GM18517 (cell line): ENCODE measurements around the gene PGLYRP4.

Experiments
- ATAC-seq: cut with Tn5 transposase; IDR thresholded peaks from one replicate; pipeline ENCODE4 v1.9.1; 2021; ENCODE audit warnings: mild to moderate bottlenecking, moderate library complexity; ENCODE audit not compliant: unreplicated experiment

PGLYRP4 gene

DNA sequence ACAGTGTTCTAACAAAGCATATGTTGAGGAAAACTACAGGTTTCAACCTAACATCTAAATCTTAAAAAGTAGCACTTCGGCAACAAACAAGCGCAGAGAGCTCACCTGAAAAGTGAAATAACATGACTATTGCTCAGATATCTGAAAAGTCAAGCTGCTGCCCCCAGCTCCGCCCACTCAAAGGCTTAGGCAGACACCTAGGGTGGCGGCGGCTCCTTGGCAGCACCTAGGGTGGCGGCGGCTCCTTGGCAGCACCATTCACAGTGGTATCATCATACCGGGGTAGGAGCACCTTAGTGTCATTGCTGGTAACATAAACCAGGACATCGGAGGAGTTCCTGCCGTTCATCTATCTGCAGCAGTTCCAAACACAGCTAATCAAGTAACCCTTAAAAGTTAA is 30.9 kb upstream of the PGLYRP4 start:
- no peak for ATAC-seq

DNA sequence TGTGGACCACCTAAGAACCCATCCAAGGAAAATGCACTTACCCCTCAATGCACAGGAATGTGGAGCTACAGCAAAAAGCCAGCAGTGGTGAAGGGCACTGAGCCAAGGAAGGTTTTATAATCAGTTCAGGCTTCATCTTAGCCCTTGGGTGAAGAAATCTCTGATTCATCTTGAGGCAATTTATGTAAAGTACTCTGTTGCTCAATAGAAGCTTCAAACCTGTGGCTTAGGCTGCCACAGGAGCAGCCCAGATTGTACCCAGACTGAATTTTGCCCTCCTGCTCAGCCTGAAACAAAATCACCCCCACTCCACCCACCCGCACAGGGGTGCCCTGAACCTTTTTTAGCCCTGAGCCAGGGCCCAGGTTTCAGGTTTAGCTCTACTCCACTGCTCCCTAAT is 26.9 kb upstream of the PGLYRP4 start, which contains the start of gene S100A12:
Gene S100A12, minus strand, starts transcription at position 111 of the 400 bp plus-strand sequence. CDS start 1,029 bp downstream, outside the sequence.
- ATAC-seq, result no peak

DNA sequence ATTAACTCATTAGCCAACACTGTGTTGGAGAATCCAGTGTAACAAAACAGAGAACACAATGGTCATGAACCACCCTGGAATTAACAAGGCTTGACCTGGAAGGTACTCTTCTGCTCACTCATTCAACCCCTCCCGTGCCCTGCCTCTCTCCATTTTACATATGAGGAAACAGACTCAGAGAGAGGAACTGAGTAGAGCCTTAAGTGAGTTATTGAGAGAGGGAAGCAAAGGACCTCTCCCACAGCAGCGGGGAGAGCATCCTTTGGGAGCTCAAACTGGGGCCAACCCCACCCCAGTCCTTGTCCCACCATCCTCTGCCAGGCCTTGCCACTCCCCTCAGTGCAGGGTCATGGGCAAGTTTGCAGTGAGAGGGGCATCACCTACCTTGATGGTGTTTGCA is 25.4 kb upstream of the PGLYRP4 start:
- ATAC-seq, result no peak

DNA sequence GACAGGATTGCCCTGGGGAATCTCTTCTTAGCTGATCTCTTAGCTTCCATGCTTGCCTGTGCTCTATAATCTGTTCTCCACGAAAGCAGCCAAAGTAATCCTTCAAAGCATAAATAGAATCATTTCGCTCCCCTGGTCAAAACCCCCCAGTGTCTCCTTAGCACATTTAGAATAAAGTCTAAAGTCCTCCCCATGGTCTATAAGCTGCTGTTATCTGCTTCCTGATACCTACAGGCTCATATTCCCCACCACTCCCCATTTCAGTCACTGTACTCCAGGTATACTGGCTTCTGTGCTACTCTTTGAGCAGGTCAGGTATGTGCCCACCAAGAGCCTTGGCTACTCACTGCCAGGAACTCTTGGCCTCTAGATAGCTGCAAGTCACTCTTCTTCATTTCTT is 23.9 kb upstream of the PGLYRP4 start:
- ATAC-seq, result no peak

DNA sequence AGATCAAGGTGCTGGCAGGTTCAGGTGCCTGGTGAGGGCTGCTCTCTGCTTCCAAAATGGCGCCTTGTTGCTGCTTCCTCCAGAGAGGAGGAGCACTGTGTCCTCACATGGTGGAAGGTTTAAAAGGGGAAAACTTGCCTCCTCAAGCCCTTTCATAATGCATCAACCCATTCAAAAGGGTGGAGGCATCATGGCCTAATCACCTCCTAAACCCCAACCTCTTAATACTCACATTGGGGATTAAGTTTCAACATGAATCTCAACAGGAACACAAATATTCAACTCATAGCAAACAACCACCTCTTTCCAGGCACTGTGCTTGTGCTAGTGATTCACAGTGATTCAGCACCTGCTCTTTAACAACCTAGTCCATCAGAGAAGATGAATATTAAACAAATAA is 22.6 kb upstream of the PGLYRP4 start:
- no peak for ATAC-seq

DNA sequence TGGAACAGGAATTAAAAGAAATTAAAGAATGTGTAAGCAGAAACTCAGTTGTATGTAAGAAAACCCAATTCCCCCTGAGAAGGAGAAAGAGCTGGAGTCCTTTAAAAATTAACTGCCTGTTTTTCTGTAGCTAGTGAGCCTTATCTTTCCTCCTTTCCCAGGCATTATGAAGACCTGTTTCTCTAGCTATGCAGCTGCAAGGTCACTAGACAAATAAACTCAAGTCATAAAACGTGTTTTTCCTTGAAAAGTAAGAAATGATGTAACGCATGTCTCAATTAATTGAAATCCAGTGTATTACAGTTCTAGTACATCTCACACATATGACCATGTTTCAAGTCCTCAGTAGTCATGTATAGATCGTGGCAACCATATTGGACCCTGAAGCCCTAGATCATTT is 21.5 kb upstream of the PGLYRP4 start:
- ATAC-seq, result no peak

DNA sequence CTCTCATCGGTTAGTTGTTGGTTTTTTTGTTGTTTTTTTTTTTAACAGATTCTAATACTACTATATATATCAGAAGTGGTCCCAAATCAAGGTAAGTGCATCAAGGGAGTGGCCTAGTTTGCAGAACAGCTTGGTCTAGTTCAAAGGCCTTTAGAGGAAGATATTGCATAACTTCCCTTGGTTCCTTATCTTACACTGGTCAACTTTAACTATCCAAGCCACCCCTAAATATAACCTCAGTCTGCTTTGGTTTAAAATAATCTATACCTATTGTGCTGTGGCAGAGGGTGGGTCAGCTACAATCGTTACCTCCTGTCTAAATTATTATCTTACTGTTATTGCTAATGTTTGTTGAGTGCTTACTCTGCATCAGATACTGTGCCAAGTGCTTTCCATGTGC is 19.9 kb upstream of the PGLYRP4 start:
- ATAC-seq, result no peak

DNA sequence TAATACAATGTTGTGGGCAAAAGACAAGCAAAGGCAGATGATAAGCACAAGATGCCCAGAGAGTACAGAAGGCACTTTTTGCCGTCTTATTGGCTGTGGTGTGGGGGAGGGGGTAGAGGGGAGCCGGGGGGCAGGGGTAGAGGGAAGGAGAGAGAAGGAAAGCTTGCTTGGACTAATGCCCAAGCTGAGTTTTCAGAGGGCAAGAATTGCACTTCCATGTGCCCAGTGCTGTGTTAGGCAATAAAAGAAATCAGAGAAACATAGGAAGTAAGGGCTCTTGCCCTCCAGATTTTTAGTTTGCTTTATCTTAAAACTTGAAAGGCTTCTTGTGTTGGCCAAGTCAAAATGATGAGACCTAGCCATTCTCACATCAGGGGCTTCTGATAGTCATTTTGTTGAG is 18.4 kb upstream of the PGLYRP4 start:
- ATAC-seq, result no peak

DNA sequence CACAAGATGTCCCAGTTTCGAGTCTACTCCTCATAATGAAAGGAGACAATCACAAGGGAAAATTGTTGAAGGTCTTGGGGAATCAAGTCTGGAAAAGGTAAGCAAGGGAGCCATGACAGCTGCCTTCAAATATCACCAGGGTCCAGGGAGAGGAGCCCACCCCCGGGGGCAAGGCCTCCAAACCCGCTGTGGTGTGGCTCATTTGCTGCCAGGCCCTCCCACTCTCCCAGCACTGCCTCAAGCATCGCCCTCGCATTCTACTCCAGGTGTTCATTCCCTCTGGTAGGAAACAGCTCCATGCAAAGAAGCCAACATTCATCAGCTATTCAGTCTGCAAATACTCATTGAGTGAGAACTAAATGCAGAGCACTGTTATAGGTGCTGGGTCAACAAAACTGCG is 17.6 kb upstream of the PGLYRP4 start:
- ATAC-seq, result no peak

DNA sequence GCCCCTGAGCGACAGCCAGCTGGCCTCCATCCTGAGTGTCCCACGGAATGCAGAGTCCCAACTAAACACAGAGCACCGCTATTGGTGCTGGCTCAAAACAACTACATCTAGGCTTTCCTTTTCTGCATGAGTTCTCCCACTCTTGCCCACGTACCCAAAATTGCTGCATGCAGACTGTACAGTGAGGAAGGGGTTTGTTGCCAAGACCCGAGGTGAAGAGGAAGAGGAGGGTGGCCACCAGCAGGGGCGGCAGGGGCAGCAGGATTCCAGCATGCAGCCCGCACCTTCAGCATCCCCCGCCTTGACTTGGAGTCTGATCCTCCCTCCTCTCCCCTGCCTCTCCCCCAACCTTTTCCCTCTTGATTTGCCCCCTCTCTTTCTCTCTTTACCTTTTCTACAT is 17.1 kb upstream of the PGLYRP4 start:
- ATAC-seq, result no peak

DNA sequence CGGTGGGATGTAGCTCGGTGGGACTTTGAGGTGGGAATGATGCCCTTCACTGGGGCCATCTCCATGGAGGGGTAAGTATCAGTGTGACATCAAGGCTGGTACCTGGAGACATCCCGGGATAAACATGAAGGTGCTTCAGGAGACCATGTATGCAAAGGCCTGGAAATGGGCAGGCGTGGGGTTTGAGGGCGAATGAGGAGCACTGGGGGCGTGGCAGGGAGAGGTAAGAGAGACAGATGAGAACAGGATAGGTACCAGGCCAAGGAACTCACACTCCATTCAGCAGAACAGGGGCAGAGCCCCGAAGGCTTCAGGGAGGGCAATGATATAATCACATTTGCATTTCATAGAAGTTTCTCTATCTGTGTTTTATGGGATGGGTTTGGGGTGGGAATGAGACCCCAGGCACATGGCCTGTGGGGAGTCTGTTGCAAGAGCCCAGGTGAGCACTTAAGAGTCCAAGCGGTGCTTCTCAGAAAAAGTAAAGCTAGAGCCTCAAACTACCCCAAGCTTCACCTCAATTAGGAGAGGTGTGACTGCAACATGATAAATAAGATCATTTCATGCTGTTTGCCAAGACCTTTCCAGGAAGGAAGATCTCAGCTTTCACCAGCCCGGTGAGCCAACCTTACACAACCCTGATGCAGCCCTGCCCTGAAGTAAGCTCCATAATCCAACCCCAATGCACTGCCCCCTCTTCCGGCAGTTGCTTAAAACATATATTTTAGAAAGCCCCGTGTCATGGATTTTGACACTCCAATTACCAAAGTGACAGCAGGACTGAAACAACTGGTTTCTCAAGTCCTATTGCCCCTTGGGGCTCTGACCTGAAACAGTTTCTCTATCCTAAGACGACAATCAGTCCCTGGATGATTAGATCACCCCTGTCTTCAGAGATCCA is 16.4 kb upstream of the PGLYRP4 start:
- ATAC-seq, result no peak

DNA sequence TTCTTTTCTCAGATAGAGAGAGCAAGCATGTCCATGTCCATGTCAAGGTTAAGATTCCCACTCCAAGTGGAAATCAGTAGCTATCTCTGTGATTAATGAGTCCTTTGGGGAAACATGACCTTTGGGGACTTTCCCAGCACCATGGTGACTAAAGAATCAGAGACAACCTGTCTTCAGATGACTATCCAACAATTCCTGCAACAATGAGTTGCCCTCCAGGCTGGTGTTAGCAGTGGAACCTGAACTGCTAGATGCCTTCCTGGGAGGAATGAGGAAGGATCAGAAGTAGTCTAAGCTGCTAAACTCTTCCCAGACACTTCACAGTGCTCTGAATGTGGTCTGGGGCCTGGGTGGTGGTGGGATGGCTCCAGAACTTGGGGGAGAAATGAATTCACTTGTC is 15.5 kb upstream of the PGLYRP4 start:
- ATAC-seq, result no peak

DNA sequence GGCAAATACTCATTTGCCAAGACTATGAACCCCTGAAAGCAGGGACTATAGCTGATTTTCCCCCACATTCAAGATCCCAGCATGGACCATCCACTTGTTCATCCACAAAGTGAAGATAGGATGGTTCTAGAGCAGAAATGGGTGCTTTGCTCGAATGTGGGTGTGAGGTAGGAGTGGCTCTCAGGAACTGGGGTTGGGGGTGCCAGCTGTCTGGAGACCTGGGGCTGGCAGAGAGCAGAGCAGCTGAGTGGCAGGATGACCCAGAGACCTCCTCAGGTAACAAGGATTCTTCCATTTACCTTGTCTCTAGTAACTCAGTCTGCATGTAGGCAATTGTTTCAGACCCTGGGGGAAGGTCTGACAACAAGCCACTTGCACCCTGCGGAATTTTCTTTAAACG is 15.0 kb upstream of the PGLYRP4 start:
- no peak for ATAC-seq

DNA sequence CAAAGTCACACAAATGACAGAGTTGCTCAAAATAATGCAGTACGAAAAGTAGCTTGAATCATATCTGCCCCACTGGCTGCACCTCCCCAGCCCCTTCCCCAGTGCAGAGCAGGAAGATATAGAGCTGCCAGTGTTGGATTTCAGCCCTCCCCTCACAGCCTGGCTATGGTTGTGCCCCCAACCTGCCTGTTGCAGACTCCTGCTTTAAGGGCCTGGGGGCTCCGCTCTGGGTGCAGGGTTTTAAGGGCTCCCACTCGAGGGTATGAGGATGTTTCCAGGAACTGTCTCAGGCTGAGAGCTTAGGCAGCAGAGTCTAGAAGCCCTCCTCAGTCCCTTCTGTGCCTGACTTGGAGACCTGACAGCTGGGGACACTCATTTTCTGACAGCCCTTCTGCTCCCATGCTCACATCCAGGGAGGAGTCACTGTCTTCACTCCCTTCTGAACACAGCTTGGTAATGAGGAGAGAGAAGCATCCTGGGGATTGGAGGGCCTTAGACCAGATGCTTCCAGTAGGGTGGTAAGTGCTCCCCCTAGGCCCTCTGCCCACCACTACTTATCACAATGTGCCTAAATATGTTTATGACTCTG is 13.6 kb upstream of the PGLYRP4 start:
- ATAC-seq, result no peak

DNA sequence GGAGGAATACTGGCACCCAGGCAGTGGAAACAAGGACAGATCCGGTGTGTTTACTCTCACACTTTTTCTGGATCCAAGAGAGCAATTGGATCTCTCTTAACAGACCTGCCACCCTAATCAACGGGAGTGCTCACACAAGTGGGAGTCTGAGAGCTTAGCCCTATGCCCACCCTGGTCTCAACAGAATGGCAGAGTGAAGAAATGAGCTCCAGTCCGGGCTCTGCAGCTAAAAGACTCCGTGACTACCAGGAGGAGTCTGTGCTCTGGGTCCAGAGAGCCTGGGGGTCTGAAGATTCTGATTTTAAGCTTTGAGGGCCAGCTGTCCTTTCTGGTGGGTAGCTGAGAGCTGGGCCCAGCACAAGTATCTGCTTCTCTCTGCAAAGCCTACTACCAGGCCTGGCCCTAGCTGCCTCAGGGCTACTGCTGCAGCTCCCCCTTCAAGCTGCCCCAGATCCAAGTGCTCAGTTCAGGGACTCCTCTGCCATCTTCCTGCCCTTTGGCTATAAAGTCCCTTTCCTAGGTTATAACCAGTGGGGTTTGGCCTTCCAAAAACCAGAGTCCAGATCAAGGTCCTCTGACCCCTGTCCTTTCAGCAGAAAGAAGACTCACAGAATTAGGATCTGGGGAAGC is 13.0 kb upstream of the PGLYRP4 start:
- no peak for ATAC-seq

DNA sequence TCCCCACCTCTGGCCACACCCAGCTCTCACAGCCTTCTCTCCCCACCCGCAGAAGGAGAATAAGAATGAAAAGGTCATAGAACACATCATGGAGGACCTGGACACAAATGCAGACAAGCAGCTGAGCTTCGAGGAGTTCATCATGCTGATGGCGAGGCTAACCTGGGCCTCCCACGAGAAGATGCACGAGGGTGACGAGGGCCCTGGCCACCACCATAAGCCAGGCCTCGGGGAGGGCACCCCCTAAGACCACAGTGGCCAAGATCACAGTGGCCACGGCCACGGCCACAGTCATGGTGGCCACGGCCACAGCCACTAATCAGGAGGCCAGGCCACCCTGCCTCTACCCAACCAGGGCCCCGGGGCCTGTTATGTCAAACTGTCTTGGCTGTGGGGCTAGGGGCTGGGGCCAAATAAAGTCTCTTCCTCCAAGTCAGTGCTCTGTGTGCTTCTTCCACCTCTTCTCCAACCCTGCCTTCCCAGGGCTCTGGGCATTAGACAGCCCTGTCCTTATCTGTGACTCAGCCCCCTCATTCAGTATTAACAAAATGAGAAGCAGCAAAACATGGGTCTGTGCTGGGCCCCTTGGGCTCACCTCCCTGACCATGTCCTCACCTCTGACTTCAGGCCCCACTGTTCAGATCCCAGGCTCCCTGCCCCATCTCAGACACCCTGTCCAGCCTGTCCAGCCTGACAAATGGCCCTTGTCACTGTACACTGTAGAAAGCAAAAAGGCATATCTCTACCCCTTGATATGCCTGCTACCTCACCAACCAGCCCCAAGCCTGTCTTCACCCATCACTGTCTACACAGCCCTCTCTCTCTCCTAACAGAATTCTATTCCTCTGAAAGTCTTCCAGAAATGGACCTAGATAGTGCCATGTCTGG is 12.2 kb upstream of the PGLYRP4 start:
- ATAC-seq, result no peak

DNA sequence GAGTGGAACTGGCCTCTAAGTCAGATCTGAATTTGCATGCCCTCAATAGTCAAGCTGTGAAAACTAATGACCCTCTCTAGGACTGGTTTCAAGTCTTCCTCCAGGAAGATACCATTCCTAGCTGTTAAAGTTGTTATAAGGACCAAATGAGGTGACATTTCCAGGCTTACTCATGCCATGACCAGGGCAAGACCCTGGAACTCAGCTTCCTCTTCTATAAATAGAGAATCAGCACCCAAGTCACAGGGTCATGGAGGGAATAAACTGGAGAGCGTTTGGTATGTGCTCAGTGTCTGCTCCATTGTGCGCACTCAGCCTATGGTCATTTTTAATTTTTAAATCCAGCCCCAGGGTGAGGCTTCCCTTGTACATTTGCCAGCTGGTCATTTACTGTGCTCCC is 11.5 kb upstream of the PGLYRP4 start:
- ATAC-seq, result no peak

DNA sequence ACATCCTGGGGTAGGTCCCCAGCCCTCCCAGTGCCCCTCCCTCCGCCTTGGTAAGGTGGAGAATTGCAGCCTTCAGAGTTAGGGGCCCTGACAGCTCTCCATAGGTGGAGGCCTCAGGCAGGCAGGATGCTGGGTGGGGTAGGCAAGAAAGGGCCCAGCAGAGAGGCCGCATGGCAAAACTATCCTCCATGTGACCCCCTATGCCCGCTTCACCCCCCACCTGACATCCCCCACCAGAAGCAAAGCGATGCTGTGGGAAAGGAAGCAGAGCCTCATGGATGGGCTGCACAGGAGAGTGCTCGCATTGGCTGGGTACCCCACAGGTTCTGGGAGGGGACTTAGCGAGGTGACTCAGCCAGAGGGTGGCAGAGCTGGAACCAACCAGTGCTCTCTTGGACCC is 10.6 kb upstream of the PGLYRP4 start:
- no peak for ATAC-seq

DNA sequence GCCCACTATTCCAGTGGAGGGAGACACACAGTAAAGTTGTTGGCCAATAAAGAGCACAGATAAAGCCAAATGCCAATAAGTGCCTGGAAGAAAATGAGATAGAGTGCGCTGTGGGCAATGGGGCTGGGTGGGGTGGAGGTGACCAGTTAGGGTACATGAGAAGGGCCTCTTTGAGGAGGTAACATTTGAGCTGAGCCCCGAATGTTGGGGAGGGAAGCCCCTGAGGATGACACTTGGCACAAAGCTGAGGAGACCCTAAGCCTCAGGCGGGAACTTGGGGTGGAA is 10.0 kb upstream of the PGLYRP4 start:
- no peak for ATAC-seq

DNA sequence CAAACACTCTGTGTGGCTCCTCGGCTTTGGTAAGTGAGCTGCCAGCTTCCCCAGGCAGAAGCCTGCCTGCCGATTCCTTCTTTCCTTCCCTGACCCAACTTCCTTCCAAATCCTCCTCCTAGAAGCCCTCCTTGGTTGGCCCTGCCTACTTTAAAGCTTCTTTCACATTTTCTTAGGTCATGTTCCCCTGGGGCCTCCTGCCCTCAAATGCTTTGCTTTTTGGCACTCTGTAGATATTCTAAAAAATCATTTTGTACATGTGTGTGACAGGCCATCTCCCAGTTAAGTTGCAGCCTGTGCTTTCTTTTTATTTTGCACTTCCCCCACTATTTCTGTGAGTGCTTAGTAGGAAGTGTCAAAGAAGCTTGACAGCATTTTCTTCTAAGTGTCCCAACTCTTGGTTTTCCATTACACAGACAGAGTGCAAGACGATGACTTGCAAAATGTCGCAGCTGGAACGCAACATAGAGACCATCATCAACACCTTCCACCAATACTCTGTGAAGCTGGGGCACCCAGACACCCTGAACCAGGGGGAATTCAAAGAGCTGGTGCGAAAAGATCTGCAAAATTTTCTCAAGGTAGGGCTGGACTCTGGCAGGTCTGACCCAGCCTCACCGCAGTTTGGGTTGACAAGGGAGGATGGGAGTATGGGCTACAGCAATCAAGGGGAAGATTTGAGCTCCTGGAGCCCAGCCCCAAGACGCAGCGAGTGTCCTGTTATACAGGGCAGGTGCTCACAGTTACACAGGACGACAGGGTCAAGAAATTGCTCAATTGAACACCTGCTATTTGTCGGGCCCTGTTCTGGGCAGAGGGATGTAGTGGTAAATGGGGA is 9.4 kb upstream of the PGLYRP4 start, which contains the start of gene S100A9:
Gene S100A9, plus strand, starts transcription at position 2 of the 838 bp plus-strand sequence. Its CDS starts 430 bp downstream, at position 432.
- no peak for ATAC-seq
